ENCODE results near the gene IGSF6.
A peak's percentile ranks its signal among the peaks of the same experiment; 100 is the strongest.
"Not testable (repeated sequence)": the region's sequence is repeated elsewhere in the genome, so short reads cannot be mapped to it uniquely, and the experiment has no call there.

Gene IGSF6

DNA sequence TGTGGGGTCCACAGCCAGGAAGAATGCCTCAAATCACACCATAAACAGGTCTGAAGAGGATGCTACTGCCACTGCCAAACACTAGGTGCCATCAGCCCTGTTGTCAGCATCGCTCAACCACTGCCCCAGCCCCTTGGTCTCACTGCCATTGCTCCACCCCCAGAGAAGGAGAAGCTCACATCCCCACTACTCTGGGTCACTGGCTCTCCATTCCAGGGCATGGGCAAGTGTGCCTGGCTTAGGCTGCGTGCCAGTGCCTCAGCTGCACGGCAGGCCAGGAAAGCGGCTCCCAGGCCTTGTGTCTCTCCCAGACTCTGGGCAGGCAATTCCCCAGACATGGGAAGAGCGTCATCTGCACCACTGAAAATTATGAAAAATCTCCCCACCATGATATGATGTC, 1.2 kb upstream of the IGSF6 start:
- no peak for DNase-seq (ENCODE audit: low read depth)

DNA sequence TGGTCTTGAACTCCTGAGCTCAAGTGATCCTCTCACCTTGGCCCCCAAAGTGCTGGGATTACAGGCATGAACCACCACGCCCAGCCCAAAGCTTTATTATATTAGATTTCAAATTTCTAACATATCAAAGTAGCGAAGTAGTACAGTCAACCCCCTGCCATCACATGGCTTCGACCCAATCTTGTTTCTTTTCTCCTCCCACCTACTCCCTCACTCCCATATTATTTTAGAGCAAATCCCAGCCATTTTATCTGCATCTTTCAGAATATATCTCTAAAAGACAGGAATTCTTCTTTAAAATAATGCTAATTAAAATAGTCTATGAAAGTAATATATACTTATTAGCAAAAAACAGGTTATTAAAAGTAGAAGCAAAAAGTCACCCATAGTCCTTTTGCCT, 893 bp downstream of the IGSF6 start:
- no peak for DNase-seq (ENCODE audit: low read depth)

DNA sequence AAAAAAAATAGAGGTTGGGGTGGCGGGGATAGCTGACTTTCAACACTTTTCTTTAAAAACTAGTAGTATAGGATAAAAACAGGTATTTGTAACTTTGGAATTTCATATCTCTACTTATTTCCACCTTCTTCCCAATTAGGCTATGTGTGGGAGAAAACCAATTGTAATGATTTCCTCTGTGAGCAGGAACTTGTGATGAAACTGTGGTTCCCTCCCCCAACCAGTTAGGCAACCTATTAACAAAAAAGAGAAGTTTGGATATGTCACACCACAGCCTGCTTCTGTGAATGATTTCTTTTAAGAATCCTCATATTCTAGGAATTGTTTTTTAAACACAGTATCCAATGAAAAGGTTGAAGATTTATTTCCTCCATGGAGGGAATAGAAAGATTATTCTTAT, 1.9 kb downstream of the IGSF6 start:
- DNase-seq (ENCODE audit: low read depth), result no peak

DNA sequence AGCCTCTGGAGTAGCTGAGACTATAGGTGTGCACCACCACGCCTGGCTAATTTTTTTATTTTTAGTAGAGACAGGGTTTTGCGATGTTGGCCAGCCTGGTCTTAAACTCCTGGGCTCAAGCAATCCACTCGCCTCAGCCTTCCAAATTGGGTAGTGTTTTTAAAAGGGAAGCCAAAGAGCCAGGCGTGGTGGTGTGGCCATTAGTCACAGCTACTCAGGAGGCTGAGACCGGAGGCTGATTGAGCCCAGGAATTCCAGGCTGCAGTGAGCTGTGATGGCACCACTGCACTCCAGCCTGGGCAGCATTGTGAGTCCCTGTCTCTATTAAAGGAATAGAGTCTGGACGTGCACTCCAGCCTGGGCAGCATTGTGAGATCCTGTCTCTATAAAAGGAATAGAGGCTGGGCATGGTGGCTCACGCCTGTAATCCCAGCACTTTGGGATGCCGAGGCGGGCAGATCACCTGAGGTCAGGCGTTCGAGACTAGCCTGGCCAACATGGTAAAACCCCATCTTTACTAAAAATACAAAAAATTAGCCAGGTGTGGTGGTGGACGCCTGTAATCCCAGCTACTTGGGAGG, 2.5 kb downstream of the IGSF6 start:
- not testable (repeated sequence) for DNase-seq (ENCODE audit: low read depth)

DNA sequence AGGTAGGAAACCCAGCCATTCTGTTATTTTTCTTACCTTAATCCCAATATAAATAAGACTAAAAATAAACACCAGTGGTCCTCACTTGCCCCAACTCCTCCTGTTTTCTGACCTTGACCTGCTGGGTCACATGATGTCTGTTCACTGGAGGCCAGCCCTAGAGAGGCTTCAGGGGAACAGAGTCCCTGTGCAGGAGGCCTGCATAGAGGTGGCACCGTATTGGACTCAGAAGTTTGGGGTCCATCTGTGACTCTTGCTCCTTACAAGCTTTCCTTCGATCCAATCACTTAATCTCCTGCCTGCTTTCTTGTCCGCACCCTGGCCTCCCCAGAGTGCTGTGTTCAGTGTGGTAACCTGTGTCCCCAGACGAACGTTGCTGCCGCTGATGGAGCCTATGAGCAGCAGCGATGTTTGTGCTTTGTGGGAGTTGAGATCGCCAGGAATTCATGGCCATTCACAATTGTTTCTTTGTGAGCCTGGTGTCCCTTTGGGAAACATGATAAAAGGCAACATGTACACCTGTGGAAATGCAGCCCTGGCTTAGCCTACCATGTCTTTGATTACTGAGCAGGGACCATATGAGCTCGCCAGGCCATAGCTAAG, 4.7 kb downstream of the IGSF6 start:
- DNase-seq (ENCODE audit: low read depth), result no peak

DNA sequence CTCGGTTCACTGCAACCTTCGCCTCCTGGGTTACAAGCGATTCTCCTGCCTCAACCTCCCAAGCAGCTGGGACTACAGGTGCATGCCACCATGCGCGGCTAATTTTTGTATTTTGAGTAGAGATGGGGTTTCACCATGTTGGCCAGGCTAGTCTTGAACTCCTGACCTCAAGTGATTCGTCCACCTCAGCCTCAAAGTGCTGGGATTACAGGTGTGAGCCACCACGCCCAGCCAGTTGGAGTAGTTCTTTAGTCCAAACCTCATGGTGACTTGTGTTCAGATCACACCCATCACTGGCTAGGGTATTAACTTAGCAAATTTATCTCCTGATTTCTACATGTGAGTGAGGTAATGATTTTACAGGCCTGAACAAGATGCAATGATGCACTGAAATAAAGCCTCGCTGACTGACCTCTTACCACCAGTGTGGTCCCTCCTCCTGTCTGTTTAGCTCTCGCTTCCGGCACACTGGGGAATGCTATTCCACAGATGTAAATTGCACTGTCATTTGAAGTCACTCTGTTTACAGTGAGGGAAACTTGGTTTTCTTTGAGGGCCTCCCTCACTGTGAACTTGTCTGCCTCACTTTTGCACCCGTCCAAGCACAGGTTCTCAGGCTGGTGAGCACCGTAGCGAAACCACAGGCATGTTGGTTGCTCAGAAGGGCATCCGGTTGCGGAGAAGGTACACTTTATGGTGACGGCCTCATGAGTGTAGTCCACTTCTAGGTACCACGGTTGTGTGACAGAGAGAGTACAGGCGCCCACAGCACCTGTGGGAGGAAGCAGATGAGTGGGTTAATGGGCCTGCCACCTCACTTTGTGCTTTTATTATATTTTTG, 5.5 kb downstream of the IGSF6 start:
- DNase-seq (ENCODE audit: low read depth), result peak; percentile 57

DNA sequence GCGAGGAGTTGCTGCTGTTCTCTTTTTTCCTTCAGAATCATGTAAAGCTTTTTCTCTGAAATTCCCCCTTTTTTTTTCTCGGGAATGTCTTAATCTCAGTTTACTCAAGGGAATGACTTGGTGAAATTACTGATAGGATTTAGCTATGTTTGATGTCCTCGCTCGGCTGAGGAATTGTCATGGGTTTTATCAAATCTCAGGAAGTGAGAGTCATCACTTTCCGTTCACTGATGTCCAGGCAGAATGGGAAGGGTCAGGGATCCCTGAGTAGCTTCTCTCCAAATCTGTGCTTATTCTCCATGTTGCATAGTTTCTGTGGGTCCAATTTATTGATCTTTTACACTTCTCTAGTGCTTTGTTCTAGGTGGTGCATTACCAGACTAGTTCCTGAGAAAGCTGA, 6.3 kb downstream of the IGSF6 start:
- DNase-seq (ENCODE audit: low read depth), result no peak

DNA sequence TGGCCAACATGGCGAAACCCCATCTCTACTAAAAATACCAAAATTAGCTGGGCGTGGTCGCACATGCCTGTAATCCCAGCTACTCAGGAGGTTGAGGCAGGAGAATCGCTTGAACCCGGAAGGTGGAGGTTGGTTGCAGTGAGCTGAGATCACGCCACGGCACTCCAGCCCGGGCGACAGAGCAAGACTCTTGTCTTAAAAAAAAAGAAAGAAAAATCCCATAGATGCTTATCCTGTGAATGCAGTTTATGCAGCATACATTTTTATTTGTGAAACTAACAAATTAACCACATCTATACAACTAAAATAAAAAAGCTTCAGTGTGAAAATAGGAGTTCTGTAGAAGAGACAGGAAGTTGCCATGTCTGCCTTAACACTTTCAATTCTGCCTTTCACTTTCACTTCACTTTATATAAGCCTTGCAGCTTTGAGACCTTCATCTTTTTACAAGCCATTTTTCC, 7.1 kb downstream of the IGSF6 start:
- peak; percentile 6 for DNase-seq (ENCODE audit: low read depth)

DNA sequence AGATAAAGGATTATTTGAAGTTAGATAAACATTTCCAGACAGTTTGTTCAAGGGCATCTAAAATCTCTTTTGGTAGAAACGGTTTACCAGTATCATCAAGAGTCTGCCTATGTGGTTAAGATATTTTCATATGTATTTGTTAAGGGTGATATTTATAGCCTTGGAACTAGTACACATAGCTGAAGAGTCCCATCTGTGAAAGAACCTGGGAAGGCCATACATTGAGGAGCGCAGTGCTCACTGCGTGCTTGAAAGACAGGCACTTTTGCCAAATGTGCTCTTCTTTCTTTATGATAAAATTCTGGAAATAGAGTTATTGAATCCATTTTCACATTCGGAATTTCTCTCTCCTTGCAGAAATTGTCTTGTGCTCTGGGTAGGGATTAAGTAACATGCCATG, 7.7 kb downstream of the IGSF6 start:
- no peak for DNase-seq (ENCODE audit: low read depth)

DNA sequence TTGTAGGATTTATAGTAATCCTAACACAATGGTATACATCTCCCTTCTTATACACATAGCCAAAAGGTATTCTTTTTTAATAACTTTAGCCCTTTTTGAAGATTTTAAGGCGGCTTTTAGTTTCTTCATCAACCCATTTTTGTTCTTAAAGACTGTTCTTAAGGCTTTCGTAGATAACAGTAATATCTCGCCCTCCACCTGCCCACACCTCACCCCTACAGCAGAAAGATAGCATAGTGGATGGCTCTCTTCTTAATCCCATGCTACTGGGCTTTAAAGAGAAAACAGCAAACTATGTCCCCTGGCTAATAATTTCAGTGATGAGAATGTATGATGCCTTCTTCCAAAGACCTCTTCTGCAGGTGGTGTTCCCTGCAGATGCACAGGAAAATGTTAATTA, 8.6 kb downstream of the IGSF6 start:
- DNase-seq (ENCODE audit: low read depth), result no peak

DNA sequence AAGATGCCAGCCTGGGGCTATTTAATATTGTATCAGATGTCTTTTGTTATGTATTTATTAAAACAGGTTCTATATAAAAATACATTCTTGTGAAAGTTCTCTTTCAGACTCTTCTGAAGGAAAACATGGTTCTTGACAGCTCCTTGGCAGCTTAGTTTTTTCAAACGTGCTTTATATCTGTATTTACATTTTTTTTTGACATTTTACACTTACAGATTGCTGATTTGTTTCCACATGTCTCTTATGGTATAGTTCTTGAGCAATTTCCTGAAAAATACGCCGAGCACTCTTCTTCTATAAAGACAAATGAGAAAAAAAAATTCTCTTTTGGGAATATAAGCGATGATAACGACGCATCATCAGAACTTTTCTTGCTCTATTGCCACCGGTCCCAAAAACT, 9.5 kb downstream of the IGSF6 start:
- DNase-seq (ENCODE audit: low read depth), result no peak

DNA sequence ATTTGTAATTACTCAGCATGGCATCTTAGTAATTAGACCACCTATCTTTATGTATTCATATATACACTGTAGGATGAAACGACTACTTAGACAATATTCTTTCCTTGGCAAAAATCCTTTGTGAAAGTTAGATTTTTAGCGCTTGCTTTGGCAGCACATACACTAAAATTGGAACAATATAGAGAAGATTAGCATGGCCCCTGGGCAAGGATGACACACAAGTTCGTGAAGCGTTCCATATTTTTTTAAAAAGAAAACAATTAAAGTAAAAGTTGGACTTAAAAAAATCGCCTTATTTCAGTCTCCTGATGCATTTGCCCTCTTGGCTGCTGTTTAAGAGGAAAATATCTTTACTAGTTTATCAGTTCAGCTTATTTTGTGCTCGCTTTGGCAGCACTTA, 10.5 kb downstream of the IGSF6 start:
- DNase-seq (ENCODE audit: low read depth), result no peak

DNA sequence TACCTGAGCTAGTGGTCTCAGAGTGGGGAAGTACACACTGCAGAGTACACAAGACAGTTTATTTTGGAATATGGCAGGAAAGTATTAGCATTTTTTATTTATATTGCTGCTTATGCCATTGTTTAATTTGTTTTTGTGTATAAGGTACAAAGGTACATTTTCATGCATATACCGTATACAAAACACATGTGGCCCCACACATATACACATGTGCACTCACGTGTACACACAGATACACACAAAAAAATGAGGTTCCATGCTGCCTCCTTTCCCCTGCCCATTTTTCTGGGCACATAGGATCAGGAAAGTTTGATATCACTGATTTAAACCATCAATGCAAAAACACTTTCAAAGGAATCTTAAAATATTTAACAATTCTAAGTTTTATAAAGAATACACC, 12.9 kb downstream of the IGSF6 start:
- no peak for DNase-seq (ENCODE audit: low read depth)

DNA sequence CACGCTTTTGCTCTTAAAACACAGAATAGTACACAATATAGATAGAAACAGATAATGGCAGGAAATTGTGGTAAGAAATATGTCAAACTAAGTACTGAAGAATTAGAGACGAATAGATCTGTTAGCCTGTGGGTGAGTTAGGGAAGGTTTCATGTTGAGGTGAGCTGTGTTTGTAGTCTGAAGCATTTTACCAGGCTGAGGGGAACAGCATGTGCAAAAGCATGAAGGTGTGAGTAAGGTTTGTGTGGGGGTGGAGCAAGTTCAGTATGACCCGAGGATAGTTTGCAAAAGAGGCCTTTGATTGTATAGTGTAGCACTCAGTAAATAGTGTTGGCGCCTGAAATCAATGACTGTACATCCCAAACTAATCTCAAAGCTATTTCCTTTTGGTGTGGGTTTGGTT, 13.8 kb downstream of the IGSF6 start:
- DNase-seq (ENCODE audit: low read depth), result peak; percentile 23

DNA sequence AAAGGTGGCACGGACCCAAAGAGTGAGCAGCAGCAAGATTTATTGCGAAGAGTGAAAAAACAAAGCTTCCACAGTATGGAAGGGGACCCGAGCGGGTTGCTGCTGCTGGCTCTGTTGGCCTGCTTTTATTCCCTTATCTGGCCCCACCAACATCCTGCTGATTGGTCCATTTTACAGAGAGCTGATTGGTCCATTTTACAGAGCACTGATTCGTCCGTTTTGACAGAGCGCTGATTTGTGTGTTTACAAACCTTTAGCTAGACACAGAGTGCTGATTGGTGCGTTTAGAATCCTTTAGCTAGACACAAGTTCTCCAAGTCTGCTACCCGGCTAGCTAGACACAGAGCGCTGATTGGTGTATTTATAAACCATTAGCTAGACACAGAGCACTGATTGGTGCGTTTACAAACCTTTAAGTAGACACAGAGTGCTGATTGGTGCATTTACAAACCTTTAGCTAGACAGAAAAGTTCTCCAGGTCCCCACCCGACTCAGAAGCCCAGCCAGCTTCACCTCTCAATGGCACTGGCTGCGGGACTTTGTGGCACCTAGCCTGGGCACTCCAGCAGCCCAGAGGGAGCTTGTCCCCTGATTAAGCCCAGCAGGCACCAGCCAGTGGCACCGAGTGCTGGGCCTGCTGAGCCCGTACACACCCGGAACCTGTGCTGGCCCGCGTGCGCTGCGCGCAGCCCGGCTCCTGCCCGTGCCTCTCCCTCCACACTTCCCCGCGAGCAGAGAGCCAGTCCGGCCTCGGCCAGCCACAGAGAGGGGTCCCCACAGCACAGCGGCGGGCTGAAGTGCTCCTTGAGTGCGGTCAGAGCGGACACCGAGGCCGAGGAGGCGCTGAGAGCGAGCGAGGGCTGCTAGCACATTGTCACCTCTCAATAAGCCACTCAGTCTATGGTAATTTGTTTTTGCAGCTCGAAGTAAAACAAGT, 15.1 kb downstream of the IGSF6 start:
- no peak for DNase-seq (ENCODE audit: low read depth)

DNA sequence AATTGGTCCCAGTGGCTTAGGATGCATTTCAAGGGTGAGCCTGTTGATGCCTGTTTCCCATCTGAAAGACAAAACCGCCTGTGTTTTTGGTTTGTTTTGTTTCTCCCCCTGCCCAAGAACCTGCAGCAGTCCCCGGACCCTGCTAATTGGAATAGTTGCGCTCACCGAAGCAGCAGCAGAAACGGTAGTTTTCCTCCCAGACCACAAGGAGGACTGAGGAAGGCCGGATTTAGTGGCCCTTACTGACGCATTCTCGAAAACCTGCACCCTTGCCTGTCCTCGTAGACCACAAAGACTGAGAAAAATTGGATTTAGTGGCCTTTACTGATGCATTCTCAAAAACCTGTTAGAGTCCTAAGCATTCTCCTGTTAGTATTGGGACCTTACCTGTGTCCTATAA, 16.7 kb downstream of the IGSF6 start:
- DNase-seq (ENCODE audit: low read depth), result not testable (repeated sequence)

DNA sequence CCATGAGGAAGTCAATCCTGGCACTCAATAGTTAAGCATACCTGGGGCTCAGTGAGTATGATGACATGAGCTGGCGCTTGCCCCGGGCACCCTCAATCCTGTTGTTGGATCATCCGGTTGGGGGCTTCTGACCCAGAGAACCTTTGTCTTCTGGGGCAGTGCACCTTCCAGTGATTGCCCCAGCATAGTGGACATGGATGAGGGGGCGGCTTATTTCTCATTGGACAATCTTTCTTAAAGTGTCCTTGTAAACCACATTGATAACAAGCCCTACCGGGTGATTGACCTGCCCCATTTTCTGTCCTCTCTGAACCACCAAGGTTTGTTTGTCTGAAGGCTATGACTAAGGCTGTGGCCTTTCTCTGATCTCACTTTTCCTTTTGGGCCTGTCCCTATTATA, 18.2 kb downstream of the IGSF6 start:
- no peak for DNase-seq (ENCODE audit: low read depth)

DNA sequence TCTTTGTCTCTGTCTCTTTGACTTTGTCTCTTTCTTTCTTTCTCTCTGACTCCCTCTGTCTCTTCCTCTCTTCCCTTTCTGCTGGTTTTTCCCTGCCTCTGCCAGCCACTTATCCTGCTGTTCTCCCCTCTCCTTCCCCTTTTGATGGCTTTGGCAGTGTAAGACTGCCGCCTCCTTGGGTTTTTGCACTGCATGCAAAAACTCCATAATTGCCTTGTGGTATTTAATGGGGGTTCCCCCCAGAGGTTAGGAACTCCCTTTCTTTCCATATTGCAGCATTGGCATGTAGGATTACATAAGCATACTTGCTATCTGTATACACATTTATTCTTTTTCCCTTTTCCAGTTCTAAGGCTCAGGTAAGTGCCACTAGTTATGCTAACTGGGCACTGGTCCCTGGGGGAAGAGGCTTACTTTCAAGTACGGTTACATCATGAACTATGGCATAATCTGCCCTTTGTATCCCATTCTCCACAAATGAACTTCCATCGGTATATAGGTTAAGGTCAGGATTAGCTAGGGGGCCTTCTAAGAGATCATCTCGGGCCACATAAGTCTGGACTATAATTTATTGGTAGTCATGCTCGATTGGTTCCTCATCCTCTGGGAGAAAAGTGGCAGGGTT, 20.3 kb downstream of the IGSF6 start:
- DNase-seq (ENCODE audit: low read depth), result not testable (repeated sequence)

DNA sequence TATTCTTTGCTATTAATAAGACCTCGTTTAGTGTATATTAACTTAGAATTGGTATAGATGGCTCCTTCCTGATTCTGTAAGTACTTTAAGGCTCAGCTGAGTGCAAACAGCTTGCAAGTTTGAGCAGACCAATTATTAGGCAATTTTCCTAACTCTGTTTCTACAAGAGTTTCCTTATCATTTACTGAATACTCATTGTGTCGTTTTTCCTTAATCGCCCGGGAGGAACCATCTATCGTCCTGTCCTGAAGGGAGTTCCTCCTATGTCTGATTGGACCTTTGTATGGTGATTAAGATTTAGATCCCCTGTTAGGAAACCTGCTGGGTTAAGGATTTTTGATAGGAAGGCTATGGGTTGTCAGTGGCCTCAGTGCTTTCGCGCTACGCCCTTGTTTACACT, 21.0 kb downstream of the IGSF6 start:
- DNase-seq (ENCODE audit: low read depth), result not testable (repeated sequence)

DNA sequence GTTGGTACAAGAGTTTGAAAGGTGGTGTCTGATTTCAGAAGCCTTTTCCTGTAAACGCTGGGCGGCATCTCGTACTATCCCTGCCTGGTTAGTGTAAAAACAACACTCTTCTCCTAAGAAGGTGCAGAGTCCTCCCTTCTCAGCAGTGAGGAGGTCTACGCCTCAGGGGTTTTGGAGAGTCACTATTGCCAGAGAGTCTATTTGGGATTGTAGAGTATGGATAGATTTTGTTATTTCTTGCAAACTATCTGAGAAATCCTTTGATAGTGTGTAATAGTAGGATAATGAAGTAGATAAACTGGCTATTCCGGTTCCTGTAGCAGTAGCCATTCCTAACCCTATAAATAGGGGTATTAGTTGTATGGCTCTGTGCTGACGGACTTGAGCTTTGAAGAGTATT, 21.5 kb downstream of the IGSF6 start:
- not testable (repeated sequence) for DNase-seq (ENCODE audit: low read depth)

DNA sequence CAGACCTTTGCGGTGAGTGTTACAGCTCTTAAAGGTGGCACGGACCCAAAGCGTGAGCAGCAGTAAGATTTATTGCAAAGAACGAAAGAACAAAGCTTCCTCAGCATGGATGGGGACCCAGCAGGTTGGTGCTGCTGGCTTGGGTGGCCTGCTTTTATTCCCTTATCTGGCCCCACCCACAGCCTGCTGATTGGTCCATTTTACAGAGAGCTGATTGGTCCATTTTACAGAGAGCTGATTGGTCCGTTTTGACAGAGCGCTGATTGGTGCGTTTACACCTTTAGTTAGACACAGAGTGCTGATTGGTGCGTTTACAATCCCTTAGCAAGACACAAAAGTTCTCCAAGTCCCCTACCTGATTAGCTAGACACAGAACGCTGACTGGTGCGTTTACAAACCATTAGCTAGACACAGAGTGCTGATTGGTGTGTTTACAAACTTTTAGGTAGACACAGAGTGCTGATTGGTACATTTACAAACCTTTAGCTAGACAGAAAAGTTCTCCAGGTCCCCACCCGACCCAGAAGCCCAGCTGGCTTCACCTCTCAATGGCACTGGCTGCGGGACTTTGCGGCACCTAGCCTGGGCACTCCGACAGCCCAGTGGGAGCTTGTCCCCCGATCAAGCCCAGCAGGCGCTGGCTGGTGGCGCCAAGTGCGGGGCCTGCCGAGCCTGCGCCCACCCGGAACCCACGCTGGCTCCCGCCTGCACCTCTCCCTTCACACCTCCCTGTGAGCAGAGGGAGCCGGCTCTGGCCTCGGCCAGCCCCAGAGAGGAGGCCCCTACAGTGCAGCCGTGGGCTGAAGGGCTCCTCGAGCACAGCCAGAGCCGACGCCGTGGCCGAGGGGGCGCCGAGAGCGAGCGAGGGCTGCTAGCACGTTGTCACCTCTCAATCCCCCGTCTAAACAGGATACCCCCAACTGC, 22.5 kb downstream of the IGSF6 start:
- DNase-seq (ENCODE audit: low read depth), result not testable (repeated sequence)

Measured in stimulated activated CD4-positive, alpha-beta T cell treated with anti-CD3 and anti-CD28 coated beads, Interleukin-2, amount 100 ng/mL, for 4 hours (primary cell).